GM18508 (cell line): ENCODE data around the gene C20orf202.

ENCODE experiments used
- ATAC-seq: cut with Tn5 transposase; IDR thresholded peaks from one replicate; pipeline ENCODE4 v1.9.1; 2021; ENCODE audit warnings: moderate number of reproducible peaks; ENCODE audit not compliant: insufficient read depth, unreplicated experiment

C20orf202 gene

GRCh38 chr20:1202762-1203504 lies at the start of gene C20orf202:
TSS of gene C20orf202 (plus strand) at chr20:1203454. CDS start at chr20:1203586, 132 bp downstream.
- no peak for ATAC-seq

GRCh38 chr20:1154226-1154625 lies 49.0 kb upstream of the C20orf202 start:
- no peak for ATAC-seq

- ATAC-seq, result no peak
Observed at GRCh38 chr20:1154691-1155090, 48.6 kb upstream of the C20orf202 start.

GRCh38 chr20:1155342-1155741 lies 47.9 kb upstream of the C20orf202 start:
- no peak for ATAC-seq

GRCh38 chr20:1160496-1160895 lies 42.8 kb upstream of the C20orf202 start:
- no peak for ATAC-seq

GRCh38 chr20:1160991-1161390 lies 42.3 kb upstream of the C20orf202 start:
- no peak for ATAC-seq

- ATAC-seq, result no peak
Observed at GRCh38 chr20:1163105-1163504, 40.1 kb upstream of the C20orf202 start.

GRCh38 chr20:1163653-1164052 lies 39.6 kb upstream of the C20orf202 start:
- no peak for ATAC-seq

GRCh38 chr20:1164871-1165270 lies 38.4 kb upstream of the C20orf202 start:
- no peak for ATAC-seq

- no peak for ATAC-seq
Observed at GRCh38 chr20:1165521-1165920, 37.7 kb upstream of the C20orf202 start.

- ATAC-seq, result no peak
Observed at GRCh38 chr20:1165941-1166340, 37.3 kb upstream of the C20orf202 start.

GRCh38 chr20:1166948-1167720 lies 36.1 kb upstream of the C20orf202 start:
- ATAC-seq, result no peak

GRCh38 chr20:1169224-1169623 lies 34.0 kb upstream of the C20orf202 start:
- no peak for ATAC-seq

GRCh38 chr20:1171461-1172093 lies 31.7 kb upstream of the C20orf202 start:
- no peak for ATAC-seq

GRCh38 chr20:1173698-1174097 lies 29.6 kb upstream of the C20orf202 start:
- no peak for ATAC-seq

GRCh38 chr20:1174787-1175186 lies 28.5 kb upstream of the C20orf202 start:
- ATAC-seq, result no peak

GRCh38 chr20:1177680-1178079 lies 25.6 kb upstream of the C20orf202 start:
- no peak for ATAC-seq

- ATAC-seq, result no peak
Observed at GRCh38 chr20:1178103-1178502, 25.2 kb upstream of the C20orf202 start.

- no peak for ATAC-seq
Observed at GRCh38 chr20:1178623-1179022, 24.6 kb upstream of the C20orf202 start.

GRCh38 chr20:1180949-1181348 lies 22.3 kb upstream of the C20orf202 start:
- ATAC-seq, result no peak

- ATAC-seq, result no peak
Observed at GRCh38 chr20:1182106-1182505, 21.1 kb upstream of the C20orf202 start.
